Measurements from ENCODE around the gene LGALS3BP. TPM values are rescaled to one million over a fixed set of nuclear protein-coding genes. Genes with fewer than 3 reads are reported as not detected.

LGALS3BP gene
- total and polyA plus RNA-seq, 2 of the 13 experiments (the other 11 are each of a cell fraction or from before 2014, with no cell fraction given), result 137 to 332 TPM

- no peak for TF ChIP-seq ZNF615 (CRISPR knock-in tag; IDR thresholded peaks at IDR 0.05; ENCODE audit: borderline replicate concordance)
- no peak for TF ChIP-seq NFRKB (IDR thresholded peaks at IDR 0.05)
- peak; percentile 45; the same call in 1 of the 2 replicates for TF ChIP-seq ZNF670 (CRISPR knock-in tag; IDR thresholded peaks at IDR 0.05; ENCODE audit: borderline replicate concordance)
- TF ChIP-seq CBX5 (CRISPR knock-in tag; IDR thresholded peaks at IDR 0.05; ENCODE audit: borderline replicate concordance), result peak; percentile 14; the same call in 1 of the 2 replicates
- TF ChIP-seq DR1 (CRISPR knock-in tag; IDR thresholded peaks at IDR 0.05), result no peak
- TF ChIP-seq HOXA7 (CRISPR knock-in tag; IDR thresholded peaks at IDR 0.05), result no peak
- TF ChIP-seq TRIM24 (CRISPR knock-in tag; IDR thresholded peaks at IDR 0.05), result no peak
- TF ChIP-seq PTBP1 (IDR thresholded peaks at IDR 0.05; ENCODE audit: low read depth, low read length, poor library complexity, severe bottlenecking), result no peak
- 0 out of 2 replicates have a peak, but pooled peaks have one; percentile 15 for TF ChIP-seq ZNF225 (CRISPR knock-in tag; IDR thresholded peaks at IDR 0.05)
- TF ChIP-seq ZNF777 (CRISPR knock-in tag; IDR thresholded peaks at IDR 0.05), result no peak
- no peak for TF ChIP-seq SRY (CRISPR knock-in tag; IDR thresholded peaks at IDR 0.05)
- TF ChIP-seq SMAD1 (CRISPR knock-in tag; IDR thresholded peaks at IDR 0.05; ENCODE audit: borderline replicate concordance, low read depth), result no peak
- TF ChIP-seq ZIK1 (CRISPR knock-in tag; IDR thresholded peaks at IDR 0.05; ENCODE audit: borderline replicate concordance, low read depth), result no peak
- no peak for TF ChIP-seq FOXA1 (IDR thresholded peaks at IDR 0.05)
- TF ChIP-seq FOXA1 (CRISPR knock-in tag; IDR thresholded peaks at IDR 0.05), result peak; percentile 86
- no peak for TF ChIP-seq ARID4A (CRISPR knock-in tag; IDR thresholded peaks at IDR 0.05; ENCODE audit: borderline replicate concordance)
- TF ChIP-seq SOX13 (IDR thresholded peaks at IDR 0.05), result no peak
- TF ChIP-seq SOX13 (CRISPR knock-in tag; conservative IDR thresholded peaks at IDR 0.05 in 1 of 2, IDR thresholded peaks at IDR 0.05 in 1 of 2), result no peak
- TF ChIP-seq CREB3 (CRISPR knock-in tag; IDR thresholded peaks at IDR 0.05), result no peak
- no peak for TF ChIP-seq BCLAF1 (IDR thresholded peaks at IDR 0.05)
These were observed 27.7 kb downstream of the LGALS3BP start (continued) for GRCh38 chr17:78951967-78952551.

All from HepG2 (cell line).